ENCODE results near the gene PRRT3. TPM values are rescaled to one million over a fixed set of nuclear protein-coding genes. Genes with fewer than 3 reads are reported as not detected.
A peak's percentile ranks its signal among the peaks of the same experiment; 100 is the strongest.

The PRRT3 gene
- total and polyA plus RNA-seq, 2 of the 8 experiments (the other 6 are each of a cell fraction or from before 2014, with no cell fraction given): 9.0 to 9.2 TPM

DNA sequence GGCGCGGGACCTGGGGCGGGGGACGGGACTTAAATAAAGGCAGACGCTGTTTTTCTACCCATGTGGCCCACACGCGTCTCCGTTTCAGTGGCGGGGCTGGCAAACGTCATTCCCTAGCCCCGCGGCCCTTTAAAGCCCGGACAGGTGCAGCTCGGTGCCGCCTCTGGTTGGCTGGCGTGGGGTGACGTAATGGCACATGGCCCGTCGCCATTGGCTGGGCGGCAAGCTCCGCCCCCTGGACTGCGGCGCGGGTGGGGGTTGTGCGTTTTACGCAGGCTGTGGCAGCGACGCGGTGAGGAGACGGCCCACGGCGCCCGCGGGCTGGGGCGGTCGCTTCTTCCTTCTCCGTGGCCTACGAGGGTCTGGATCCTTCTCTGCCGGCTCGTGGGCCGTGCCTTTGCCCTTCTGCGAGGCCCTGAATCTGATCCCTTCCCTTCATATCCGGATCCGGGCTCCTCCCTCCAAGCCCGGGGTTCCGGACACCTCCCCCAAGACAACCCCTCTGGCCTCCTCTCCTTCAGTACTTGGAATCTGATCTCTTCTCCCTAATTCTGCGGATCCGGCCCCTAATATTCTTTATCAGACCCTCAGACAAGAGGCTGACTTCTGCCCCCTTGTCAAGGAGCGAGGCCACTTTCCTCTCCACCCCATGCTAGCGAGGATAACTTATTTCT lies 18.5 kb downstream of the PRRT3 start, which contains the start of gene CRELD1:
Gene CRELD1, plus strand, starts transcription at position 274 of the 674 bp plus-strand sequence. CDS start 605 bp downstream, outside the sequence.
- Histone ChIP-seq H3K56ac (replicated peaks; ENCODE audit: insufficient read length, low read depth, low read length) (peak within 1 kb of the TSS; percentile 14), H2AK5ac (ENCODE audit: low read depth, low read length) (no peak within 1 kb of the TSS), H3K4me2 (ENCODE audit: insufficient read depth in 1 of 2, low read depth in 2 of 2, low read length in 2 of 2) (peak within 1 kb of the TSS; percentile 77 to 90), H3K4me1 (replicated peaks in 1 of 4; ENCODE audit: control insufficient read depth in 3 of 4, insufficient read depth in 4 of 4, low read length in 3 of 4) (peaks cover 0 to 10% (median 5%) of the 10 kb centered on the region in 4 experiments; a peak in 6 of 7 replicates), H2BK20ac (ENCODE audit: low read length) (no peak within 1 kb of the TSS), H3K27ac (ENCODE audit: low read depth, low read length) (peak within 1 kb of the TSS; percentile 61; the same call in 1 of the 2 replicates), H3K27me3 (replicated peaks in 1 of 4; ENCODE audit: control insufficient read depth in 3 of 4, extremely low read depth in 1 of 4, insufficient read depth in 3 of 4, low read length in 3 of 4) (peaks cover 0 to 3% (median 0%) of the 10 kb centered on the region in 4 experiments; a peak in 1 of 7 replicates), H3K9me3 (ENCODE audit: insufficient read depth in 2 of 2, low read depth in 1 of 2, low read length in 1 of 2) (no peaks in the 10 kb centered on the region), H3K18ac (ENCODE audit: extremely low read depth, low read length) (peak within 1 kb of the TSS; percentile 96), H2AFZ (ENCODE audit: low read length) (peak within 1 kb of the TSS; percentile 79; the same call in 1 of the 2 replicates), H3K79me1 (ENCODE audit: low read depth, low read length) (no peaks in the 10 kb centered on the region), H3K14ac (ENCODE audit: insufficient read length) (no peak within 1 kb of the TSS), H3K4ac (replicated peaks; ENCODE audit: insufficient read length, low read depth, low read length) (peak within 1 kb of the TSS; percentile 80), H4K91ac (replicated peaks; ENCODE audit: insufficient read length, low read length) (peak within 1 kb of the TSS; percentile 92), H3K4me3 (ENCODE audit: extremely low read depth in 1 of 4, insufficient read depth in 2 of 4, low read depth in 3 of 4, low read length in 4 of 4) (peak within 1 kb of the TSS; percentile 62 to 78 (median 68)), H3K79me2 (ENCODE audit: control insufficient read depth in 1 of 2, insufficient read depth in 2 of 2, low read length in 2 of 2) (no peaks in the 10 kb centered on the region), H3K9ac (replicated peaks in 1 of 4; ENCODE audit: extremely low read depth in 1 of 4, low read depth in 3 of 4, low read length in 3 of 4) (peak within 1 kb of the TSS; percentile 69 to 83 (median 80)), H4K8ac (ENCODE audit: extremely low read depth, insufficient read depth, low read length) (peak within 1 kb of the TSS; percentile 99), H3K23me2 (ENCODE audit: low read depth, low read length) (peaks cover 13% of the 10 kb centered on the region; the same call in 1 of the 2 replicates), H2BK120ac (replicated peaks; ENCODE audit: low read depth, low read length) (no peak within 1 kb of the TSS), H2BK12ac (ENCODE audit: low read depth, low read length) (peak within 1 kb of the TSS; percentile 80), H3K23ac (ENCODE audit: insufficient read length) (no peak within 1 kb of the TSS), H3K36me3 (ENCODE audit: control insufficient read depth in 2 of 4, insufficient read depth in 4 of 4, low read length in 3 of 4) (no peaks in the 10 kb centered on the region), H2BK15ac (ENCODE audit: low read length) (peak within 1 kb of the TSS; percentile 97; the same call in 1 of the 2 replicates), H2BK5ac (ENCODE audit: low read depth, low read length) (peak within 1 kb of the TSS; percentile 75), H4K5ac (ENCODE audit: insufficient read length, low read depth, low read length) (peak within 1 kb of the TSS; percentile 56), H4K20me1 (replicated peaks in 1 of 2; ENCODE audit: control insufficient read depth in 1 of 2, insufficient read depth in 2 of 2, low read length in 2 of 2) (no peaks in the 10 kb centered on the region)
- peak in 1 of 2 experiments; percentile 98 for DNase-seq (ENCODE audit: low read depth in 1 of 2, low spot score in 2 of 2)
- ChIA-PET POLR2A (ENCODE audit: partially characterized antibody) (interaction anchor here (0.5 to 5.9 kb wide), 19 partner anchors 9 to 141 kb away, joined by 3 to 43 read pairs (median 5); partner anchors contain the start of genes ARPC4, EMC3, IL17RC and PRRT3), CTCF (ENCODE audit: partially characterized antibody) (interaction anchor here (0.7 to 7.5 kb wide), 18 partner anchors 12 to 134 kb away, joined by 3 to 86 read pairs (median 5); partner anchors contain the start of genes EMC3, IL17RC, JAGN1 and PRRT3)
- 4% methylated on average over 42 of the region's 50 CpGs; no CpG with 5 or more reads in 1 of the 2 experiments for WGBS, 2 experiments (ENCODE audit: extremely low coverage in 1 of 2, insufficient coverage in 1 of 2, insufficient read length in 1 of 2, insufficient replicate concordance in 2 of 2, low coverage in 1 of 2, low lambda C conversion rate in 2 of 2, missing lambda C conversion rate in 1 of 2)
- no peak for FAIRE-seq
- TF ChIP-seq SIN3A (conservative IDR thresholded peaks at IDR 0.05 in 1 of 2, IDR thresholded peaks at IDR 0.05 in 1 of 2; ENCODE audit: low read depth in 1 of 2, low read length in 2 of 2) (0 out of 4 replicates have a peak, but pooled peaks of 1 of the 2 experiments have one; percentile 13), TEAD4 (IDR thresholded peaks at IDR 0.05; ENCODE audit: low read depth, low read length) (no peak), CHD2 (IDR thresholded peaks at IDR 0.05; ENCODE audit: low read length) (peak; percentile 66), KDM1A (IDR thresholded peaks at IDR 0.05; ENCODE audit: borderline replicate concordance, low read length) (no peak), YY1 (IDR thresholded peaks at IDR 0.05; ENCODE audit: low read depth, low read length) (no peak), POU5F1 (IDR thresholded peaks at IDR 0.05; ENCODE audit: low read depth, low read length) (no peak), HDAC2 (IDR thresholded peaks at IDR 0.05; ENCODE audit: borderline replicate concordance in 1 of 2, low read depth in 2 of 2, low read length in 2 of 2) (no peak), ASH2L (IDR thresholded peaks at IDR 0.05; ENCODE audit: low read length) (no peak), HDAC6 (IDR thresholded peaks at IDR 0.05; ENCODE audit: low read depth, low read length) (no peak), SIX5 (IDR thresholded peaks at IDR 0.05; ENCODE audit: low read depth, low read length) (no peak), CTBP2 (IDR thresholded peaks at IDR 0.05; ENCODE audit: borderline replicate concordance, insufficient read depth, insufficient read length, low read length) (no peak)

Measured in H1 (cell line).